ENCODE results near the gene GPNMB.

Gene GPNMB

DNA sequence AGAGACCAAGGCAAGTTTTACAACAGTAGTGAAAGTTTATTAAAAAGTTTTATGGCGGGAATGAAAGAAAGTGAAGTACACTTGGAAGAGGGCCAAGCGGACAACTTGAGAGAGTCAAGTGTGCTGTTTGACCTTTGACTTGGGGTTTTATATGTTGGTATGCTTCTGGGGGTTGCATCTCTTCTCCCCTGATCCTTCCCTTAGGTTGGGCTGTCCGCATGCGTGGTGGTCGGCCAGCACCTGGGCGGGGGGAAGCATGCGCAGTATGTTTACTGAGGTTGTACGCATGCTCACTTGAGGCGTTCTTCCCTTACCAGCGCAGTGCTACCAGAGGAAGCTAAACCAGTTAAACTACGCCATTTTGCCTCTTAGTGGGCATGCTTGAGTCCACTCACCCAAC is 32.8 kb upstream of the GPNMB start:
- H3K36me3 ChIP-seq (ENCODE audit: control insufficient read depth, low read length), result no peaks in the 10 kb centered on the region
- H3K9me2 ChIP-seq (replicated peaks; ENCODE audit: control insufficient read depth, low read length), result no peaks in the 10 kb centered on the region
- no peaks in the 10 kb centered on the region for H4K20me1 ChIP-seq (ENCODE audit: control insufficient read depth, insufficient read depth, low read depth, low read length)
- no peaks in the 10 kb centered on the region for H3F3A ChIP-seq (ENCODE audit: control insufficient read depth, insufficient read depth)
- H3K4me1 ChIP-seq (ENCODE audit: control insufficient read depth, low read length), result no peaks in the 10 kb centered on the region
- peaks cover 16% of the 10 kb centered on the region; the same call in 1 of the 2 replicates for H3K27me3 ChIP-seq (ENCODE audit: control insufficient read depth, low read length)
- H3K79me2 ChIP-seq (ENCODE audit: control insufficient read depth, low read length), result no peaks in the 10 kb centered on the region
- no peak overlapping the region for H3K4me2 ChIP-seq (ENCODE audit: low read length)
- H3K4me3 ChIP-seq (ENCODE audit: low read length), result no peak overlapping the region
- TF ChIP-seq, protein P1, sequence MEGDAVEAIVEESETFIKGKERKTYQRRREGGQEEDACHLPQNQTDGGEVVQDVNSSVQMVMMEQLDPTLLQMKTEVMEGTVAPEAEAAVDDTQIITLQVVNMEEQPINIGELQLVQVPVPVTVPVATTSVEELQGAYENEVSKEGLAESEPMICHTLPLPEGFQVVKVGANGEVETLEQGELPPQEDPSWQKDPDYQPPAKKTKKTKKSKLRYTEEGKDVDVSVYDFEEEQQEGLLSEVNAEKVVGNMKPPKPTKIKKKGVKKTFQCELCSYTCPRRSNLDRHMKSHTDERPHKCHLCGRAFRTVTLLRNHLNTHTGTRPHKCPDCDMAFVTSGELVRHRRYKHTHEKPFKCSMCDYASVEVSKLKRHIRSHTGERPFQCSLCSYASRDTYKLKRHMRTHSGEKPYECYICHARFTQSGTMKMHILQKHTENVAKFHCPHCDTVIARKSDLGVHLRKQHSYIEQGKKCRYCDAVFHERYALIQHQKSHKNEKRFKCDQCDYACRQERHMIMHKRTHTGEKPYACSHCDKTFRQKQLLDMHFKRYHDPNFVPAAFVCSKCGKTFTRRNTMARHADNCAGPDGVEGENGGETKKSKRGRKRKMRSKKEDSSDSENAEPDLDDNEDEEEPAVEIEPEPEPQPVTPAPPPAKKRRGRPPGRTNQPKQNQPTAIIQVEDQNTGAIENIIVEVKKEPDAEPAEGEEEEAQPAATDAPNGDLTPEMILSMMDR (IDR thresholded peaks at IDR 0.05; ENCODE audit: low read depth, low read length, poor library complexity, severe bottlenecking), result no peak
- TF ChIP-seq EZH2phosphoT487 (IDR thresholded peaks at IDR 0.05; ENCODE audit: borderline replicate concordance, low read length), result no peak
- H3K9me3 ChIP-seq (ENCODE audit: control insufficient read depth, insufficient read depth, low read length), result no peaks in the 10 kb centered on the region
- H3K27ac ChIP-seq (ENCODE audit: low read depth, low read length), result no peak overlapping the region

DNA sequence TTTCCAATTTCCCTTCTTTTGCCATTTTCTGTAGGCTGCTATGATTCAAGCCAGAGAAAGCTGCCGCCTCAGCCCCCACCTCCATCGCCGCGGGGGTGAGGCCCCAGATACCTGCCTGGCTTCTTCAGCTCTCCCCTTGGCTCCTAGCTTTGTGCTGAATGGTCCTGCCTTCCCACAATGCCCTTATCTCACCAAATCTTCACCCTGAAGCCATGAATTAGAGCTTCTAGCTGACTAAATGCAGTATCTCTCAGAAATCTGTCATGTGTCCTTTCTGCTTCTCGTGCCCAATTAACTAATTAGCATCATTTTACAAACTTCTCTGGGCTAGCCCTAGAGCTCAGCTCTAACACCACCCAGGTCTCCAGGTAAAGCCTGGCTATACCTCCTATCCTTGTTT is 32.2 kb upstream of the GPNMB start:
- TF ChIP-seq, protein P1 (IDR thresholded peaks at IDR 0.05; ENCODE audit: low read depth, low read length, poor library complexity, severe bottlenecking), result no peak
- no peak for TF ChIP-seq EZH2phosphoT487 (IDR thresholded peaks at IDR 0.05; ENCODE audit: borderline replicate concordance, low read length)
- H3K4me2 ChIP-seq (ENCODE audit: low read length), result no peak overlapping the region
- no peaks in the 10 kb centered on the region for H3K9me3 ChIP-seq (ENCODE audit: control insufficient read depth, insufficient read depth, low read length)
- no peak overlapping the region for H3K27ac ChIP-seq (ENCODE audit: low read depth, low read length)
- H3K36me3 ChIP-seq (ENCODE audit: control insufficient read depth, low read length), result no peaks in the 10 kb centered on the region
- no peaks in the 10 kb centered on the region for H3K9me2 ChIP-seq (replicated peaks; ENCODE audit: control insufficient read depth, low read length)
- H4K20me1 ChIP-seq (ENCODE audit: control insufficient read depth, insufficient read depth, low read depth, low read length), result no peaks in the 10 kb centered on the region
- H3K4me1 ChIP-seq (ENCODE audit: control insufficient read depth, low read length), result no peaks in the 10 kb centered on the region
- no peaks in the 10 kb centered on the region for H3F3A ChIP-seq (ENCODE audit: control insufficient read depth, insufficient read depth)
- peaks cover 17% of the 10 kb centered on the region; the same call in 1 of the 2 replicates for H3K27me3 ChIP-seq (ENCODE audit: control insufficient read depth, low read length)
- H3K4me3 ChIP-seq (ENCODE audit: low read length), result no peak overlapping the region
- no peaks in the 10 kb centered on the region for H3K79me2 ChIP-seq (ENCODE audit: control insufficient read depth, low read length)

DNA sequence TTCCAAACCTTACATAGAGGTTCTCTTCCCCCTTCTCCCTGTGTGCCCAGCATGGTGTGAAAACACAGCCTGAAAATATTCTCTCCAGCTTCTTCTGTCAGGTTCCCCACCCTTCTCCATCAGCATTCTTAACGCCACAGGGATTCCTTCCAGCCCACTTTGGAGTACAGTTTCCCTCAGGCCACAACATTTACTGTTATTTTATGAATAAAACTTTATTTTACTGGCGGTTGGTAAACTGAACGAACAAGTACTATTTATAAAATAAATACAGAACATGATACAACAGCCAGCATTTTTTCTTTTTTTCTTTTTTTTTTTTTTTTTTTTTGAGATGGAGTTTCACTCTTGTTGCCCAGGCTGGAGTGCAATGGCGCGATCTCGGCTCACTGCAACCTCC is 31.6 kb upstream of the GPNMB start:
- Histone ChIP-seq H3K4me1 (ENCODE audit: control insufficient read depth, low read length) (no peaks in the 10 kb centered on the region), H3K27ac (ENCODE audit: low read depth, low read length) (no peak overlapping the region), H3K79me2 (ENCODE audit: control insufficient read depth, low read length) (no peaks in the 10 kb centered on the region), H3K27me3 (ENCODE audit: control insufficient read depth, low read length) (peaks cover 20% of the 10 kb centered on the region; the same call in 1 of the 2 replicates), H3K9me3 (ENCODE audit: control insufficient read depth, insufficient read depth, low read length) (no peaks in the 10 kb centered on the region), H3K4me3 (ENCODE audit: low read length) (no peak overlapping the region), H3K4me2 (ENCODE audit: low read length) (no peak overlapping the region), H3K9me2 (replicated peaks; ENCODE audit: control insufficient read depth, low read length) (no peaks in the 10 kb centered on the region), H4K20me1 (ENCODE audit: control insufficient read depth, insufficient read depth, low read depth, low read length) (no peaks in the 10 kb centered on the region), H3K36me3 (ENCODE audit: control insufficient read depth, low read length) (no peaks in the 10 kb centered on the region), H3F3A (ENCODE audit: control insufficient read depth, insufficient read depth) (no peaks in the 10 kb centered on the region)
- TF ChIP-seq, protein P1 (IDR thresholded peaks at IDR 0.05; ENCODE audit: low read depth, low read length, poor library complexity, severe bottlenecking), result no peak
- no peak for TF ChIP-seq EZH2phosphoT487 (IDR thresholded peaks at IDR 0.05; ENCODE audit: borderline replicate concordance, low read length)

Data from DOHH2 (cell line).